Measurements from ENCODE around the gene SLC6A20.

SLC6A20 gene

DNA sequence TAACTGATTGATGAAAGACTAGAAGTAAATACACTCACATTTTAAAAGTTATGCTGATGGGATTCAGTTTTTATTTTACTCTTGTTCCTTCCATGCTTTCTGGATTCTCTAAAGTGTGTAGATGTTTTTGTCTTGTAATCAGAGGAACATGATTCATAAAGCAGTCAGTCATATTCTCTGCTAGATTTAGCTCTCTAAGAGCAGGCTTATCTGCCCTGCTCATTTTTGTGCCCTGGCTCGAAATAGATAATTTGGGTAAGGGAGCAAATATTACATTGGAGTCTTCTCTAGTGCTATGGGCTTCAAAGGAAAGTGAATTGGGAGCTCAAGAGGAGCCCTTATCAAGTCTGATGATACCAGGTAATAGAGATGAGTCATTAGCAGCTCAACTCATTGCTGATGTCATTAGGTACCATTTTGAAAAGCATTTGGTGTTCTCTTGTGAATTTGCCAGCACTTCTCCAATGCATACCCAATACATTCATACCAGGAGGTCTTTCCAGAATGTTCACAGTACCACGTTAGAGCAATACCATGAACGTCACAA, 79.5 kb downstream of the SLC6A20 start:
- Histone ChIP-seq H3K27me3 (no peaks in the 10 kb centered on the region), H3K36me3 (no peaks in the 10 kb centered on the region; the same call in 1 of the 2 replicates), H3K9me3 (no peaks in the 10 kb centered on the region), H3K4me1 (no peaks in the 10 kb centered on the region), H3K4me3 (ENCODE audit: low read depth, low read length) (no peak overlapping the region)
- TF ChIP-seq, protein P1, sequence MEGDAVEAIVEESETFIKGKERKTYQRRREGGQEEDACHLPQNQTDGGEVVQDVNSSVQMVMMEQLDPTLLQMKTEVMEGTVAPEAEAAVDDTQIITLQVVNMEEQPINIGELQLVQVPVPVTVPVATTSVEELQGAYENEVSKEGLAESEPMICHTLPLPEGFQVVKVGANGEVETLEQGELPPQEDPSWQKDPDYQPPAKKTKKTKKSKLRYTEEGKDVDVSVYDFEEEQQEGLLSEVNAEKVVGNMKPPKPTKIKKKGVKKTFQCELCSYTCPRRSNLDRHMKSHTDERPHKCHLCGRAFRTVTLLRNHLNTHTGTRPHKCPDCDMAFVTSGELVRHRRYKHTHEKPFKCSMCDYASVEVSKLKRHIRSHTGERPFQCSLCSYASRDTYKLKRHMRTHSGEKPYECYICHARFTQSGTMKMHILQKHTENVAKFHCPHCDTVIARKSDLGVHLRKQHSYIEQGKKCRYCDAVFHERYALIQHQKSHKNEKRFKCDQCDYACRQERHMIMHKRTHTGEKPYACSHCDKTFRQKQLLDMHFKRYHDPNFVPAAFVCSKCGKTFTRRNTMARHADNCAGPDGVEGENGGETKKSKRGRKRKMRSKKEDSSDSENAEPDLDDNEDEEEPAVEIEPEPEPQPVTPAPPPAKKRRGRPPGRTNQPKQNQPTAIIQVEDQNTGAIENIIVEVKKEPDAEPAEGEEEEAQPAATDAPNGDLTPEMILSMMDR (IDR thresholded peaks at IDR 0.05; ENCODE audit: low read depth, low read length) = no peak
- no peak for DNase-seq

DNA sequence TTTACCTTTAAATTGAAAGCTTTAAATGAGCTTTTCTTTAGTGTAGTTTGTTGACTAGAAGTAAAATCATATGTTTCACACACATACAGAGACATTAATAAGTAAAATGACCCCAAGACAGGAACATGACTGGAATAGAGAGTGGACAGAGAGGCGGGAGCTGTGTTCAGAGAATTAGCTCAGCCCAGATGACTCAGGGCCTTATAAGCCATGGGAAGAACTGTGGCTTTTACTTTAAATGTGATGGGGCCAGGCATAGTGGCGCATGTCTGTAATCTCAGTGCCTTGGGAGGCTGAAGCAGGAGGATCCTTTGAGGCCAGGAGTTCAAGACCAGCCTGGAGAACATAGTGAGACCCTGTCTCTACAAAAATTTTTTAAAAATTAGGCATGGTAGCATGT, 80.4 kb downstream of the SLC6A20 start:
- no peaks in the 10 kb centered on the region for H3K9me3 ChIP-seq
- H3K4me3 ChIP-seq (ENCODE audit: low read depth, low read length) = no peak overlapping the region
- H3K4me1 ChIP-seq = no peaks in the 10 kb centered on the region
- TF ChIP-seq, protein P1 (IDR thresholded peaks at IDR 0.05; ENCODE audit: low read depth, low read length) = no peak
- H3K27me3 ChIP-seq = no peaks in the 10 kb centered on the region
- DNase-seq = no peak
- no peaks in the 10 kb centered on the region; the same call in 1 of the 2 replicates for H3K36me3 ChIP-seq

DNA sequence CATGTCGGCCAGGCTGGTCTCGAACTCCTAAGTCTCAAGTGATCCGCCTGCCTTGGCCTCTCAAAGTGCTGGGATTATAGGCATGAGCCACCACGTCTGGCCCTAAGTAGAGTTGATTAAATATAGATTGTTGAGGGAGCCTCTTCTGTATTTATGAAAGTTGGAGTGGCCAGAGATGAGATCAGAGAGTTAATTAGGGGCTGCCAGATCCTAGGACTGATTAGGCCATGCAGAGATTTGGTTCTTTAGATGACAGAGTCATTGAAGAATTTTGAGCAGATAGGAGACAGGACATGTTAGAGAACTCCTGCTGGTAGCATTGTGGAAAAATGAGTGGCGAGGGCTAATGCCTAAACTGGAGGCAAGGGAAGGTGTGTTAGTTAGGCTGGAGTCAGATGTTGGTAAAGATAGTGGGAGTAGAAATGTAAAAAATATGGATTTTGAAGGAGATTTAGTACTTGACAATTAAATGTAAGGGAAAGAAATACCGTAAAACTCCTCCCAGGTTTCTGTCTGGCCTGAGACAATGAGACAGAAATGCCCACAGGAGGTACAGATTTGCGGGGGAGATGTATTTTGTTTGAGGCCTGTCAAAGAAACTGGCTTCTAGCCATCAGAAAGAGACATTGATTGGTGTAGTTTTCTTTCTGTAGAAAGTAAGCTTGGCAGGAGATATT, 83.8 kb downstream of the SLC6A20 start:
- H3K27me3 ChIP-seq = no peaks in the 10 kb centered on the region
- TF ChIP-seq, protein P1 (IDR thresholded peaks at IDR 0.05; ENCODE audit: low read depth, low read length) = no peak
- H3K36me3 ChIP-seq = no peaks in the 10 kb centered on the region; the same call in 1 of the 2 replicates
- H3K9me3 ChIP-seq = no peaks in the 10 kb centered on the region
- no peak overlapping the region for H3K4me3 ChIP-seq (ENCODE audit: low read depth, low read length)
- no peak for DNase-seq
- no peaks in the 10 kb centered on the region for H3K4me1 ChIP-seq

DNA sequence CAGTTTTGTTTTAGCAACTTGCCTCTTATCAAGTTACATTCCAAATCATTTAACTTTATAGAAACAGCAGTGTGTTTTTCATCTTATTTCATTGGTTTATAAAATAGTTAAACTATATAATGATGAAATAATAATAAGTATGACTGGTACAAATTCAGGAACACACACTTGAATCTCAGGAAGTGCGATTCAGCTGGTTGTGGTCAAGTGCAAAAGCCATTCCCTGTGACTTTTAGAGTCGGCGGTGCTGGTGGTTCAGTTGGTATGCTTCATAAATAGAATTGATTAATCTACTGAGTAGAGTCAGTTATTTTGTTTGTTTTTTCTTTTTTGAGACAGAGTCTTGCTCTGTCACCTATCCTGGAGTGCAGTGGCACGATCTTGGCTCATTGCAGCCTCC, 84.4 kb downstream of the SLC6A20 start:
- no peak overlapping the region for H3K4me3 ChIP-seq (ENCODE audit: low read depth, low read length)
- H3K9me3 ChIP-seq = no peaks in the 10 kb centered on the region
- no peak for DNase-seq
- no peaks in the 10 kb centered on the region for H3K4me1 ChIP-seq
- TF ChIP-seq, protein P1 (IDR thresholded peaks at IDR 0.05; ENCODE audit: low read depth, low read length) = no peak
- H3K36me3 ChIP-seq = peaks cover 3% of the 10 kb centered on the region
- no peaks in the 10 kb centered on the region for H3K27me3 ChIP-seq

DNA sequence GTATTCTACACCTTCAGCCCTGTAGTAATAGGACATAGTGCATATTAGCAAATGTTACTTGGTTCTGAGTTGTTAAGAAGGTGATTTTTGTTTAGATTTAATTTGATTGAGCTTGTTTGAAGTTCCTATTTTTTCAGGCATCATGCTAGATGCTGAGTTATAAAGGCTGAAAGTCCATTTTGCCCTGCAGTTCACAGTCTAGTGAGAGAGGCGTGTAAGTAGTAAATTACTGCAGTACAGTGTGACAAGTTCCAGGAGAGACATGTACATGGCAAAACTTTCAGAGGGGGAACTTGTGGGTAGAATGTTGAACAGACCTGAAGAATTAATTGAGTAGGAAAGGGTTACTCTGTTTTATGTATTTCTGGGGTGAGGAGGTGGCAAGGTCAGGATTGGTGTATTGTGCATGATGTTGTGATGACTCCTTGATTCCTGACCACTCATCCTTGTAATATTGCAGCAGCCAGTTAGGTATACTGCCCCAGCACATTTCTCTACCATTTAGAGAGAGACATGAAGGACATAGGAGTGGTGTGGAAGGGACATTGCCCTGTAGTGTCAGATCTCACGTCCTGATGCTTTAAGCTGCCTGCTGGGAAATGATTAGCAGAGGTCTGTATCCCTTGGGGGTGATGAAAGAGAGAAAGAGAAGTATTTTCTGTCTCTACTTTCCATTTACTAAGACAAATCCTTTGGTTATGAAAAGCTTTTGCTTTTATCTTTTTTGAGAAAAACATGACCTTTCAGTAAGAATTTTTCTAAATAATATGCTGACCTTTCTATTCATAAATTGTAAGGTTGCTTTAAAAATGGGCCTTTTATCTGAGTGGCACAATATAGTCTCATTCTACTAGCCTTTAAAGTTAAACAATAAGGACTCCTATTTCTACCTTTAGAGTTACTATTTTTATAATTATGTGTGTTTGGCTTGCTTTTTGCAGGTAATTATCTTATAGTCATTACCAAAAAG, 90.2 kb downstream of the SLC6A20 start:
- no peak overlapping the region for H3K4me3 ChIP-seq (ENCODE audit: low read depth, low read length)
- TF ChIP-seq, protein P1 (IDR thresholded peaks at IDR 0.05; ENCODE audit: low read depth, low read length) = no peak
- peaks cover 3% of the 10 kb centered on the region; the same call in 1 of the 2 replicates for H3K36me3 ChIP-seq
- H3K4me1 ChIP-seq = no peaks in the 10 kb centered on the region
- no peaks in the 10 kb centered on the region for H3K27me3 ChIP-seq
- H3K9me3 ChIP-seq = no peaks in the 10 kb centered on the region
- DNase-seq = no peak
